Osteocyte (in vitro differentiated cells): ENCODE measurements around the gene PHACTR3. TPM values are rescaled to one million over a fixed set of nuclear protein-coding genes. Genes with fewer than 3 reads are reported as not detected.

ENCODE experiments used
- DNase-seq: peaks from one replicate; pipeline ENCODE4 v3.0.0; 2021; ENCODE audit warnings: mixed read lengths; ENCODE audit not compliant: unreplicated experiment; ENCODE audit errors: extremely low spot score
- H3K27ac Mint-ChIP-seq: one replicate; pipeline ENCODE4 v1.8.0; 2021; ENCODE audit warnings: mild to moderate bottlenecking, mixed read lengths; ENCODE audit not compliant: unreplicated experiment
- H3K27me3 Mint-ChIP-seq: one replicate; pipeline ENCODE4 v1.8.0; 2021; ENCODE audit warnings: mixed read lengths; ENCODE audit not compliant: unreplicated experiment
- H3K36me3 Mint-ChIP-seq: one replicate; pipeline ENCODE4 v1.8.0; 2021; ENCODE audit warnings: mixed read lengths; ENCODE audit not compliant: unreplicated experiment
- H3K4me1 Mint-ChIP-seq: one replicate; pipeline ENCODE4 v1.8.0; 2021; ENCODE audit warnings: mixed read lengths; ENCODE audit not compliant: unreplicated experiment
- H3K4me3 Mint-ChIP-seq: one replicate; pipeline ENCODE4 v1.8.0; 2021; ENCODE audit warnings: mild to moderate bottlenecking, moderate library complexity, mixed read lengths; ENCODE audit not compliant: unreplicated experiment
- H3K9me3 Mint-ChIP-seq: one replicate; pipeline ENCODE4 v1.8.0; 2021; ENCODE audit warnings: mixed read lengths; ENCODE audit not compliant: unreplicated experiment
- total RNA-seq: library from RNA; stranded (reverse); gene quantifications from 2 replicates; pipeline ENCODE4 v1.2.1, GENCODE V29; 2021
- TF ChIP-seq, protein P1 (sequence below): fragments of 200-600 bp; sonication (generic); IDR thresholded peaks from 2 replicates; pipeline ENCODE4 v1.5.0; 2021; ENCODE audit warnings: antibody characterized with exemption, mild to moderate bottlenecking, moderate library complexity

Gene PHACTR3
- total RNA-seq, 1 donor from 2014 or later = not detected

DNA sequence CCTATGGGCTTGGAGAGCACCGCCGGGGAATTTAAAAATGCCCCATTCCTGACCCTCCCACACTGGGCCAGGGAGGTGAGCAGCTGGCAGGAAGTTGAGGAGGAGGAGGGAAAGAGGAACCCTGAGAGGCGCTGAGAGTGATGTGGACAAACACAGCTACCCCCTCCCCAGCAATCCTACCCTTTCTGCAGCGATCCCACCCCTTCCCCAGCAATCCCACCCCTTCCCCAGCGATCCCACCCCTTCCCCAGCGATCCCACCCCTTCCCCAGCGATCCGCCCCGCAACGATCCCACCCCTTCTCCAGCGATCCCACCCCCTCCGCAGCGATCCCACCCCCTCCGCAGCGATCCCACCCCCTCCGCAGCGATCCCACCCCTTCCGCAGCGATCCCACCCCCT lies 217.4 kb downstream of the PHACTR3 start:
- Mint-ChIP-seq H3K36me3 (no peaks in the 10 kb centered on the region), H3K4me1 (no peaks in the 10 kb centered on the region), H3K27me3 (no peaks in the 10 kb centered on the region), H3K27ac (no peak overlapping the region), H3K4me3 (no peak overlapping the region), H3K9me3 (no peaks in the 10 kb centered on the region)
- TF ChIP-seq, protein P1, sequence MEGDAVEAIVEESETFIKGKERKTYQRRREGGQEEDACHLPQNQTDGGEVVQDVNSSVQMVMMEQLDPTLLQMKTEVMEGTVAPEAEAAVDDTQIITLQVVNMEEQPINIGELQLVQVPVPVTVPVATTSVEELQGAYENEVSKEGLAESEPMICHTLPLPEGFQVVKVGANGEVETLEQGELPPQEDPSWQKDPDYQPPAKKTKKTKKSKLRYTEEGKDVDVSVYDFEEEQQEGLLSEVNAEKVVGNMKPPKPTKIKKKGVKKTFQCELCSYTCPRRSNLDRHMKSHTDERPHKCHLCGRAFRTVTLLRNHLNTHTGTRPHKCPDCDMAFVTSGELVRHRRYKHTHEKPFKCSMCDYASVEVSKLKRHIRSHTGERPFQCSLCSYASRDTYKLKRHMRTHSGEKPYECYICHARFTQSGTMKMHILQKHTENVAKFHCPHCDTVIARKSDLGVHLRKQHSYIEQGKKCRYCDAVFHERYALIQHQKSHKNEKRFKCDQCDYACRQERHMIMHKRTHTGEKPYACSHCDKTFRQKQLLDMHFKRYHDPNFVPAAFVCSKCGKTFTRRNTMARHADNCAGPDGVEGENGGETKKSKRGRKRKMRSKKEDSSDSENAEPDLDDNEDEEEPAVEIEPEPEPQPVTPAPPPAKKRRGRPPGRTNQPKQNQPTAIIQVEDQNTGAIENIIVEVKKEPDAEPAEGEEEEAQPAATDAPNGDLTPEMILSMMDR = no peak
- DNase-seq = peak; percentile 38

- TF ChIP-seq, protein P1 = no peak
- Mint-ChIP-seq H3K27me3 (no peaks in the 10 kb centered on the region), H3K36me3 (no peaks in the 10 kb centered on the region), H3K9me3 (no peaks in the 10 kb centered on the region), H3K4me3 (no peak overlapping the region), H3K27ac (no peak overlapping the region), H3K4me1 (no peaks in the 10 kb centered on the region)
- DNase-seq = peak; percentile 79
These were observed 218.1 kb downstream of the PHACTR3 start for GRCh38 chr20:59822291-59823029.

DNA sequence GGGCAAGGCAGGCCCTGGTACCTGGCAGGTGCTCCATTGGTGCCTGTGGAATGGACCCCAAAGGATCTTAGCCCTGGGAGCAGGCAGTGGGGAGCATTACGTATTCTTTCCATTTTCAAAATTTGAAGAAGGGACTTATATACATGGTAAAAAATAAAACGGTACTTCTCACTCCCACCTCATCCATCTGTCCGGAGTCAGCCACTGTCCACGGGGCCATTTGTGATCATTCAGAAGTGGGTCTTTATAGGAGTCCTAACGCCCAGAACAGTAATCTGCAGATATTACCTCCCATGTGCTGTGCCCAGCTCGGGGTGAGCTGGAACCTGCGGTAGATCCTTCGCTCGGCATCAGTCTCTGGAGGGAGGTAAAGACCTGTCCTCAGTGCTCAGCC lies 218.7 kb downstream of the PHACTR3 start:
- no peak overlapping the region for H3K4me3 Mint-ChIP-seq
- H3K9me3 Mint-ChIP-seq = no peaks in the 10 kb centered on the region
- TF ChIP-seq, protein P1 = no peak
- DNase-seq = peak; percentile 49
- no peak overlapping the region for H3K27ac Mint-ChIP-seq
- H3K4me1 Mint-ChIP-seq = no peaks in the 10 kb centered on the region
- H3K27me3 Mint-ChIP-seq = no peaks in the 10 kb centered on the region
- H3K36me3 Mint-ChIP-seq = no peaks in the 10 kb centered on the region

- Mint-ChIP-seq H3K9me3 (no peaks in the 10 kb centered on the region), H3K36me3 (no peaks in the 10 kb centered on the region), H3K4me1 (no peaks in the 10 kb centered on the region), H3K27ac (no peak overlapping the region), H3K4me3 (no peak overlapping the region), H3K27me3 (peaks cover 6% of the 10 kb centered on the region)
- TF ChIP-seq, protein P1 = no peak
- peak; percentile 62 for DNase-seq
These were observed 219.3 kb downstream of the PHACTR3 start for GRCh38 chr20:59823491-59824259.
